22Rv1 (cell line): ENCODE data around the gene PRKD2.

Experiments
- H3K27ac ChIP-seq: fragments of 450-650 bp; 2 replicates; pipeline ENCODE4 v1.5.1; 2017
- ZFX ChIP-seq: fragments of 450-650 bp; IDR thresholded peaks from 2 replicates; pipeline ENCODE4 v1.6.1; 2017; ENCODE audit warnings: antibody characterized with exemption, borderline replicate concordance
- TF ChIP-seq, protein P1 (sequence below): fragments of 450-650 bp; IDR thresholded peaks from 2 replicates; pipeline ENCODE4 v1.5.1; 2017; ENCODE audit warnings: mild to moderate bottlenecking

Gene PRKD2

DNA sequence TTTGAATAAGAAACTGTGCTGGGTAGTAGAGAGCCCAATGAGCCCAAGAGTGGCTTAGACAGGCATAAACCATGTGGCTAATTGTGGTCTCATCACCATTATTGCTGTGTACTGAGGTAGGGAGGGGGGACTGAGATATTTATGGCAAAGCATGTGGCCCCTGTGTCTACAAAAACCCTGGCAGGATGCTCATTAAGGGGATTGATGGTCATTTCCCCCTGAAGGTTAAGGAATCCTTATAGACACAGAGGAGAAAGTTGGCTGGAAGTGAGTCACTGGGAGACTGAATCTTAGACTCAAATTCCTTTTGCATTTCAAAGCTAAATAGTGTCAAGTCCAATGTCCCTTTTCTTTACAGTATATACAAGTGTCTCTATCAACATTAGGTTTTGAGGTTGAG, 46.1 kb downstream of the PRKD2 start:
- no peak for TF ChIP-seq ZFX
- TF ChIP-seq, protein P1, sequence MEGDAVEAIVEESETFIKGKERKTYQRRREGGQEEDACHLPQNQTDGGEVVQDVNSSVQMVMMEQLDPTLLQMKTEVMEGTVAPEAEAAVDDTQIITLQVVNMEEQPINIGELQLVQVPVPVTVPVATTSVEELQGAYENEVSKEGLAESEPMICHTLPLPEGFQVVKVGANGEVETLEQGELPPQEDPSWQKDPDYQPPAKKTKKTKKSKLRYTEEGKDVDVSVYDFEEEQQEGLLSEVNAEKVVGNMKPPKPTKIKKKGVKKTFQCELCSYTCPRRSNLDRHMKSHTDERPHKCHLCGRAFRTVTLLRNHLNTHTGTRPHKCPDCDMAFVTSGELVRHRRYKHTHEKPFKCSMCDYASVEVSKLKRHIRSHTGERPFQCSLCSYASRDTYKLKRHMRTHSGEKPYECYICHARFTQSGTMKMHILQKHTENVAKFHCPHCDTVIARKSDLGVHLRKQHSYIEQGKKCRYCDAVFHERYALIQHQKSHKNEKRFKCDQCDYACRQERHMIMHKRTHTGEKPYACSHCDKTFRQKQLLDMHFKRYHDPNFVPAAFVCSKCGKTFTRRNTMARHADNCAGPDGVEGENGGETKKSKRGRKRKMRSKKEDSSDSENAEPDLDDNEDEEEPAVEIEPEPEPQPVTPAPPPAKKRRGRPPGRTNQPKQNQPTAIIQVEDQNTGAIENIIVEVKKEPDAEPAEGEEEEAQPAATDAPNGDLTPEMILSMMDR = no peak
- no peak overlapping the region for H3K27ac ChIP-seq

DNA sequence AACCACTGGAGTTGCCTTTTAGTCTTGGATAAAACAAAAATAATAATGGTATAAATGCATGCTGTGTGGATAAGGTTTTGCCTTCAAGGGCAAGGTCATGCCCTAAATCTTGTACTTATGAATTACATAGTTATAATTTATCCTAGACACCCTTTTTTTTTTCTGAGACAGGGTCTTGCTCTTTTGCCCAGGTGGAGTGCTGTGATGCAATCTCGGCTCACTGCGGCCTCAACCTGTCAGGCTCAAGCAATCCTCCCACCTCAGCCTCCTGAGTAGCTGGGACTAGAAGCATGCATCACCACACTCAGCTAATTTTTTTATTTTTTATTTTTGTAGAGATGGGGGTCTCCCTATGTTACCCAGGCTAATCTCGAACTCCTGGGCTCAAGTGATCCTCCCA, 48.3 kb downstream of the PRKD2 start:
- no peak overlapping the region for H3K27ac ChIP-seq
- TF ChIP-seq, protein P1 = no peak
- TF ChIP-seq ZFX = no peak

DNA sequence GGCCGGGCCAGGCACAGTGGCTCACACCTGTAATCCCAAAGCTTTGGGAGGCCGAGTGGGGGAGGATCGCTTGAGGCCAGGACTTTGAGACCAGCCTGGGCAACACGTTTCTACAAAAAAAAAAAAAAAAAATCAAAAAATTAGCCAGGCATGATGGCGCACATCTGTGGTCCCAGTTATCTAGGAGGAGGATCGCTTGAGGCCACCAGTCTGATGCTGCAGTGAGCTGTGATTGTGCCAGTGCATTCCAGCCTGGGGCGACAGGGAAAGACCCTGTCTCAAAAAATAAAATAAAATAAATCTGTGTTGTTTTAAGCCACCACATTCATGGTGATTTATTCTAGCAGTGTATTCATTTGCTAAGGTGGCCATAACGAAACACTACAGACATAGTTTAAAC, 51.8 kb downstream of the PRKD2 start:
- no peak overlapping the region for H3K27ac ChIP-seq

DNA sequence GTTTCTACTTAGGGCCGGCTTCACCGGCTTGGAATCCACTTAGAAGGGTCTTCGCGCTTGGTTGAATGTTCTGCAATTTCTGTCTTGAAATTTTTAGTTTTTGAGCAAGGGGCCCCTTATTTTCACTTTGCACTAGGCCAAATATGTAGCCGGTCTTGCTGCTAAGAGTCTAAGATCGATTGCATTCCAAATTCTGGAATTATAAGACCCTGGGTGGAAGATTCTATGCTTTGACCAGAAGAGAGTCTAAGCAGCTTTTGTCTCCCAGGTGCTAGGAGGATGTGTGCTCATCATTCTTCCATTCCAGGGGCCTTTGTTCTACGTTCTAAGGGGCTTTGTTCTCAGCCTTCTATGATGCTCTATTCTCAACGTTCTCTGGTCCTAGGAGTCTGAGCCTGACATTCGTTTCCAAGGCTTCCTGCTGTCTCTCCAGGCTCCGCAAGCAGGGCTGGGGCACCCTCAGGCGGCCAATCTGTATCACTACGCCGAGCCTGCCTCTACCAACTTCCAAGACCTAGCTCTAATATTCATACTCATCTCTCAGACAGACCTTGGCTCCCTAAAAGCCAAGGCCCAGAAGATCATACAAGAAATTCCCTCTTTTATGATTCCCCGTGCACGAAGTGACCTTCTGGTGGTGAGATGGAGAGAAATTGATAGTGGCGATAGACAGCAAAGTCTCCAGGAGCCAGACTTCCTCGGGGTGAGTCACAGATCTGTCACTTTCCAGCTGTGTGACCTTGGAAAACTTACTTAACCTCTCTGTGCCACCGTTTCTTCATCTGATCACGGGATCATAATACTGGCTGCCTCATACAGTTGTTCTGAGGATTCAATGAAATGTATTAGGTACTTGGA, 55.0 kb downstream of the PRKD2 start:
- H3K27ac ChIP-seq = no peak overlapping the region
- TF ChIP-seq, protein P1 = peak; percentile 96
- TF ChIP-seq ZFX = no peak

More for the DNA sequence above, 51.8 kb downstream of the PRKD2 start:
- no peak for TF ChIP-seq ZFX
- TF ChIP-seq, protein P1 = no peak

DNA sequence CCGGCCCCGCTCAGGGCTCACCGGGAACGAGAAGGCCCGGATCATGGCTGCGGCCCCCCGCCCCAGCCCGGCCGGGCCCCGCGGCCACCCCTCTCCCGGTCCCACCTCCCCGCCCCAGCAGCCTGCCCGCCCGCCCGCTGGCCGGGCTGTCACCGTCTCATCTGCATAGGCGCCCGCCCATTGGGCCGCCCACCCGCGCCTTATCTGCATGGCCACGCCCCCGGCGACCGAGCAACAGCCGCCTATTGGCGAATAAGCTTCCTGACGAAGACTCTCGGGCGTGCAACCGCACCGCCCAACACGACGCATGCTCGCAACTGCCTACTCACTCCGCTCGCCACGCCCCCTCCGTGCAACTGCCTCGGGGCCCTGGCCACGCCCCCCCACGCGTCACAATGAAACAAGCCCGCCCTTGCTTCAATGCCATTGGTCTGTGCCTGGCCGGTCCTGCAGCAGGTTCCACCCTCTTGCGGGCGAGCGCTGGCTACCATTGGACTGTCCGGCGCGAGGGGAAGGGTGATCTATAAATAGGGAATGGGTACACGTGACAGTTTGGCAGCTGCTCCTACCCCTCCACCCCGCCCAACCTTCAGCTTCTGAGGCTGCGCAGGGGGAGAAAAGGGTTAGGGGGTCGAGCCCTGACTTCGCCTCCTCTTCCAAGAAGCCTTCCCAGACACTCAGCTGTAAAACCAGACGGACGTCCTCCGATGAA, 55.7 kb downstream of the PRKD2 start, which contains the start of gene DACT3:
DACT3 (minus strand) TSS at position 163 of the 712 bp plus-strand sequence; CDS start at position 45, 118 bp downstream.
- no peak within 1 kb of the TSS for H3K27ac ChIP-seq
- TF ChIP-seq, protein P1 = no peak
- TF ChIP-seq ZFX = no peak

DNA sequence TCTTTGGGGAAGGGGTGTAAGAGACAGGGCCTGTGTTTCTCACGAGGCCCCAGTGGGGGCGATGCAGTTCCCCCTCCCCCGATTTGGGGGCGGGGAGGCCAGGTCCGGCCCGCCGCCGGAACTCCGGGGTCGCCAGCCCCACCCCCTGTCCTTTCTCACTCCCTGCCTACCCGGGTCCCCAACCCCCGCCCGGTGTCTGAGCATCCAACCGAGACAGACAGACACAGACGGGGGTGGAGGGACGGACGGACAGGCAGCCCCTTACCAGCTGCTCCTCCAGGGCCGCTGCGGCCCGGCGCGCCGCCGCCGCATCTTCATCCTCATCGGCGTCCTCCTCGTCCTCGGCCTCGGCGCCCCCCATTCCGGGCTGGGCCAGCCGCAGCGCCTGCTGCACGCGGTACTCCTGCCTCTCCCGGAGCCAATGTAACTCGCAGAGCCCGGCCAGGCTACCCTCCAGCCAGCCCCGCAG, 56.3 kb downstream of the PRKD2 start:
- TF ChIP-seq, protein P1 = no peak
- no peak for TF ChIP-seq ZFX

DNA sequence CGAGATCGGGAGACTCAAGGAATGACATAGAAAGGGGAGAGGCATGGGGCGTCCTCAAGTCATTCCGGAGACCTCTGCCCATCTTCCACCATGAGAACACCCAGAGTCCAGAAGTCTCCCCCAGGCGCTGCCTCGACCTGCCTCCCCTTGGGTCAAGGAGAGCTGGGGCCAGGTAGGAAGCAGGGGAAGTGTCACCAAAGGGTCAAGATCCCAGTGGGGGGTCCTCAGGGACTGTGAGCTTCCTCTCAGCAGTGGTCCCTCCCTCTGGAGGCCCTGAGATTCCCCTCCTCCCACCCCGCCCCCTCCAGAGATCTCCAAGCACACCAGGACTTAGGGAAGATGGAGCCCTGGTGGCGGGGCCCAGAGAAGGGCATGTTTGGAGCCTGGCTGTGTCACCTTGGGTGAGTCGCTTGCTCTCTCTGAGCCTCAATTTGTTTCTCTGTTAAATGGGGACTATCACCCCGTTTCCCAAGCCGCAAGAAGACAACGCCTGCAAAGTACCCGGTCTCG, 56.9 kb downstream of the PRKD2 start:
- H3K27ac ChIP-seq = no peak overlapping the region
- no peak for TF ChIP-seq ZFX
- TF ChIP-seq, protein P1 = no peak

More for the DNA sequence above, 56.3 kb downstream of the PRKD2 start:
- no peak overlapping the region for H3K27ac ChIP-seq
